ENCODE results near the gene KIRREL3.

KIRREL3 gene

GRCh38 chr11:126993599-126993998 lies 7.0 kb downstream of the KIRREL3 start:
- TF ChIP-seq, protein P1, sequence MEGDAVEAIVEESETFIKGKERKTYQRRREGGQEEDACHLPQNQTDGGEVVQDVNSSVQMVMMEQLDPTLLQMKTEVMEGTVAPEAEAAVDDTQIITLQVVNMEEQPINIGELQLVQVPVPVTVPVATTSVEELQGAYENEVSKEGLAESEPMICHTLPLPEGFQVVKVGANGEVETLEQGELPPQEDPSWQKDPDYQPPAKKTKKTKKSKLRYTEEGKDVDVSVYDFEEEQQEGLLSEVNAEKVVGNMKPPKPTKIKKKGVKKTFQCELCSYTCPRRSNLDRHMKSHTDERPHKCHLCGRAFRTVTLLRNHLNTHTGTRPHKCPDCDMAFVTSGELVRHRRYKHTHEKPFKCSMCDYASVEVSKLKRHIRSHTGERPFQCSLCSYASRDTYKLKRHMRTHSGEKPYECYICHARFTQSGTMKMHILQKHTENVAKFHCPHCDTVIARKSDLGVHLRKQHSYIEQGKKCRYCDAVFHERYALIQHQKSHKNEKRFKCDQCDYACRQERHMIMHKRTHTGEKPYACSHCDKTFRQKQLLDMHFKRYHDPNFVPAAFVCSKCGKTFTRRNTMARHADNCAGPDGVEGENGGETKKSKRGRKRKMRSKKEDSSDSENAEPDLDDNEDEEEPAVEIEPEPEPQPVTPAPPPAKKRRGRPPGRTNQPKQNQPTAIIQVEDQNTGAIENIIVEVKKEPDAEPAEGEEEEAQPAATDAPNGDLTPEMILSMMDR (IDR thresholded peaks at IDR 0.05; ENCODE audit: extremely low read depth, insufficient read depth, missing control alignments): no peak
- DNase-seq (ENCODE audit: low spot score): no peak
- in situ Hi-C loops (cut with MboI; ENCODE audit: low pct_unique_long_range_greater_than_20kb, low sequenced_read_pairs, unreplicated experiment): loop anchor here (25.0 kb wide), 1 partner anchor 556 kb away; no protein-coding TSS in a partner anchor

GRCh38 chr11:126992804-126993111 lies 7.8 kb downstream of the KIRREL3 start:
- no peak for DNase-seq (ENCODE audit: low spot score)
- in situ Hi-C loops (cut with MboI; ENCODE audit: low pct_unique_long_range_greater_than_20kb, low sequenced_read_pairs, unreplicated experiment): loop anchor here (25.0 kb wide), 1 partner anchor 555 kb away; no protein-coding TSS in a partner anchor

GRCh38 chr11:126992065-126992803 lies 8.3 kb downstream of the KIRREL3 start:
- in situ Hi-C loops (cut with MboI; ENCODE audit: low pct_unique_long_range_greater_than_20kb, low sequenced_read_pairs, unreplicated experiment): loop anchor here (25.0 kb wide), 1 partner anchor 555 kb away; no protein-coding TSS in a partner anchor
- TF ChIP-seq, protein P1 (IDR thresholded peaks at IDR 0.05; ENCODE audit: extremely low read depth, insufficient read depth, missing control alignments): no peak
- no peak for DNase-seq (ENCODE audit: low spot score)

More at GRCh38 chr11:126992804-126993111, 7.8 kb downstream of the KIRREL3 start:
- TF ChIP-seq, protein P1 (IDR thresholded peaks at IDR 0.05; ENCODE audit: extremely low read depth, insufficient read depth, missing control alignments): no peak

DNA sequence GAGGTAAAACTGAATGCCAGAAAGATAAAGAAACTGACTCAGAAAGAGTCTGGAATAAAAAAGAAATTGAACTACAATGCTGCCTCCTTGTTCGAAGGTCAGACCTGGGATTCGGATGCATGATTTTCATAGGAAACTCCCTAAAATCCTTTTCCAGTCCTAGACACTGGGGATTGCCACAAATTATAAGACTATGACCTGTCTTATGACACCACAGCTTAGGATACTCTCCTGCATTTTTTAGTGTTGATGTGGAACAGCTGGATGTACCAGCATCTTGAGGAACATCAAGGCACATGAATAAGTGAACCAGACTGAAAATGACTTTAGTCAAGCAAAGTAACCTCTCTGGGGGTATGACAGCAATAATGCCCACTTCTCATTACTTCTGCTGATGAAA lies 9.0 kb downstream of the KIRREL3 start:
- TF ChIP-seq, protein P1 (IDR thresholded peaks at IDR 0.05; ENCODE audit: extremely low read depth, insufficient read depth, missing control alignments): no peak
- no peak for DNase-seq (ENCODE audit: low spot score)
- in situ Hi-C loops (cut with MboI; ENCODE audit: low pct_unique_long_range_greater_than_20kb, low sequenced_read_pairs, unreplicated experiment): loop anchor here (25.0 kb wide), 1 partner anchor 554 kb away; no protein-coding TSS in a partner anchor

DNA sequence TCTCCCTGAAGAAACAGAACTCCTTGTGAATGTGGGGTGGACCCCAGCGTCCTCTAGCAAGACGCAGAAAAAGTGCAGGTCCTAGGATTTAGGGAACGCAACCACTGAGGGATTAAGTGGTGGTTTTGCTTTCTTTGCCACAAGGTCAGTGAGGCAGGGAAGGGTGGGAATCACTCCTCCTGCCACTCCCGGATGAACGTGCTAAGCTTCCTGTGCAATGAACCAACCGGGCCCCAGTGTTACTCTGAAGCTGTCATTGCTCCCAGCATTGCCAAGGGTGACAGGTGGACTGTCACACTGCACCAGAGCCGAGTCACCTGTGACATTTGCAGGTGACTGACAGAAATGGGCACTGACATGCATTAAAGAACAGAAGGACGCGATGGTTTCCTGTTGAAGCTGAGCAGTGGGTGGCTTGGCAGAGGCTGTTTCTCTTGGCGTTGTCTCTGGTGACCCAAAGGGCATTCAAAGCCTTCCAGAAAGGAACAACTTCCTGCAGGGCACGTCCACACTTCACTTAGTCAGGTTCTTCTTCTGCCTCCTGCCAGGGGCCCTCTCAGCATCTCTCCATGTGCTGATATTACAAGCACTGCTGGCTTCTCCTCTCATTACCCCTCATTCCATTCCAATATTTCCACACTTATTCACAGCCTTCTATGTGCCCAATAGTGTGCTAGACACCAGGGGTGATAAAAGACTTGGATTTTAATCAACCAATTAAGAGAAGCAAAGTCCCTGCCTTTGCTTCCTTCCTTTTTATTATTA lies 9.7 kb downstream of the KIRREL3 start:
- TF ChIP-seq, protein P1 (IDR thresholded peaks at IDR 0.05; ENCODE audit: extremely low read depth, insufficient read depth, missing control alignments): no peak
- in situ Hi-C loops (cut with MboI; ENCODE audit: low pct_unique_long_range_greater_than_20kb, low sequenced_read_pairs, unreplicated experiment): loop anchor here (25.0 kb wide), 1 partner anchor 554 kb away; no protein-coding TSS in a partner anchor
- no peak for DNase-seq (ENCODE audit: low spot score)

- TF ChIP-seq, protein P1 (IDR thresholded peaks at IDR 0.05; ENCODE audit: extremely low read depth, insufficient read depth, missing control alignments): peak; percentile 99
- peak; percentile 77 for DNase-seq (ENCODE audit: low spot score)
- in situ Hi-C loops (cut with MboI; ENCODE audit: low pct_unique_long_range_greater_than_20kb, low sequenced_read_pairs, unreplicated experiment): loop anchor here (10.0 to 25.0 kb wide), 2 partner anchors 275 to 553 kb away; no protein-coding TSS in a partner anchor
These were observed 10.4 kb downstream of the KIRREL3 start for GRCh38 chr11:126989942-126990715.

All from GM13977 (cell line).